Stimulated activated CD4-positive, alpha-beta T cell treated with anti-CD3 and anti-CD28 coated beads, TNF-alpha, amount 100 ng/mL, for 24 hours (primary cell): ENCODE measurements around the gene R3HDM2.
A peak's percentile ranks its signal among the peaks of the same experiment; 100 is the strongest.

Source experiments
- DNase-seq, 3 experiments: peaks; one replicate each; pipeline ENCODE4 v3.0.0-alpha.2; 2020; ENCODE audit warnings: low read depth in 3 of 3

Gene R3HDM2

DNA sequence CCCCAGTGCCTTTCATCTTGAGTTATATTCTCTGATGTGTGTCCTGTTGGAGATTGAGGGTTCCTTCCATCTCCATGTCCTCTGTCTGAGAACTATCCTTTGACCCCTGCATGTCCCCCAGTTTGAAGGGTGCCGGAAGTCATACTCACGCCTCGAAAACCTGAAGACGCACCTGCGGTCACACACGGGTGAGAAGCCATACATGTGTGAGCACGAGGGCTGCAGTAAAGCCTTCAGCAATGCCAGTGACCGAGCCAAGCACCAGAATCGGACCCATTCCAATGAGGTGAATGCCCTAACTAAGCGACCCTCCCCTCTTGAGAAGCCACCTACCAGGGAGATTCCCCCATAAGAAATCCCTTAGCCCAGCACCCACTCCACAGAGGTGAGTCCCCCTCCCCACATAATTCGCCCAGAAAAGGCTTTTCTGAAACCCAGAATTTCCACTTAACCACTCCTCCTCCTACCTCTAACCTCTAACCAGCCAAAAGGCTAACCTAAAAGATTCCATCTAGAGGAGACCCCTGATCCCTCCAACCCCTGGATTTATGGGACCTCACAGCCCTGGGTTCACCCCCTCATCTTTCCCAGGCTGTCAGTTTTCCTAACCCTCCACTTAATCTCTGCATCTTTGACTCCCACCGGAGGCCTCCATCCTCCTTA lies 36.5 kb upstream of the R3HDM2 start:
- DNase-seq = no peak

DNA sequence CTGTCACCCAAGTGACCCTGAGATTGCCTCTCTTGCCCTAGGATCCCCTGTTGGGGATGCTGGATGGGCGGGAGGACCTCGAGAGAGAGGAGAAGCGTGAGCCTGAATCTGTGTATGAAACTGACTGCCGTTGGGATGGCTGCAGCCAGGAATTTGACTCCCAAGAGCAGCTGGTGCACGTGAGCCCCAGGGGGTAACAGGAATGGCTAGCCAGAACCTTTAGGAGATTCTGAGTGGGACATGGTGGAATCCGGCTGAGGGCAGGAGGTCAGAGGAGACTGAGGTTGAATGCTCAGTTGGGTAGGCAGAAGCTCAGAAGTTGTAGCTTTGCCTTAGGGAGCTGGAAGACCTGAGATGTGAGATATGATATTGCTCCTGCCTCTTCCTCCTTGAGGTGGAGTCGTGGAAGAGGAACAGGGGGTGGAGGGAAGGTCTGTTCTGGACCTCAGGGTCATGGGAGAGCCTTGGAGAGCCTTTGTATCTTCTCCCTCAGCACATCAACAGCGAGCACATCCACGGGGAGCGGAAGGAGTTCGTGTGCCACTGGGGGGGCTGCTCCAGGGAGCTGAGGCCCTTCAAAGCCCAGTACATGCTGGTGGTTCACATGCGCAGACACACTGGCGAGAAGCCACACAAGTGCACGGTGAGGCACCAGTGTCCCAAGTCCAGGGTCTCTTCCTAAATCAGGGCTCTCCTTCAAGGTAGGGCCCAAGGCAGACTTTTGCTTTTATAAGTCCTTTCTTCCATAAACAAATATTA lies 35.1 kb upstream of the R3HDM2 start:
- DNase-seq = no peak

DNA sequence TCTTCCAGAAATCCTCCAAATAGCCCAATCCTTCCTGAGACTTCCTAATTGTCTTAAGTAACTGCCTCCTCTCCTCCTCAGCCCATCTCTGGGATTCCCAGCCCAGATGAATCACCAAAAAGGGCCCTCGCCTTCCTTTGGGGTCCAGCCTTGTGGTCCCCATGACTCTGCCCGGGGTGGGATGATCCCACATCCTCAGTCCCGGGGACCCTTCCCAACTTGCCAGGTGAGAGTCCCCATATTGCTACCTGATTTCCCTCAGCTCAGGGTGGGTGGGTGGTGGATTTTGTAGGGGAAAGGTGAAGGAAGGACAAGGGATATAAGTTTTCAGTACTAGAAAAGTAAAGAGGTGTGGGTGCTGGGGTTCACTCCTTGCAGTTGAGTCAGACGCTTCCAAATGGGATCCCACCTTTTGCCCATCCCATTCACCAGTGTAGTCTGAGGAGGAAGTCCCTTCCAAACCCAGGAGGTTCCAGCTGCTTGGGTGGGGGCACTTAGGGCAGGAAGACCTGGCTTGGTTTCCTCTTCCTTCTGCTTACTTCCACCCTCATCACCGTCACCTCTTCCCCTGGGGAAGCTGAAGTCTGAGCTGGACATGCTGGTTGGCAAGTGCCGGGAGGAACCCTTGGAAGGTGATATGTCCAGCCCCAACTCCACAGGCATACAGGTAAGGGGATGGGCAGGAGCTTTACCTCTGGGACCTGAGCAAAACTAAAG lies 34.3 kb upstream of the R3HDM2 start:
- no peak for DNase-seq

DNA sequence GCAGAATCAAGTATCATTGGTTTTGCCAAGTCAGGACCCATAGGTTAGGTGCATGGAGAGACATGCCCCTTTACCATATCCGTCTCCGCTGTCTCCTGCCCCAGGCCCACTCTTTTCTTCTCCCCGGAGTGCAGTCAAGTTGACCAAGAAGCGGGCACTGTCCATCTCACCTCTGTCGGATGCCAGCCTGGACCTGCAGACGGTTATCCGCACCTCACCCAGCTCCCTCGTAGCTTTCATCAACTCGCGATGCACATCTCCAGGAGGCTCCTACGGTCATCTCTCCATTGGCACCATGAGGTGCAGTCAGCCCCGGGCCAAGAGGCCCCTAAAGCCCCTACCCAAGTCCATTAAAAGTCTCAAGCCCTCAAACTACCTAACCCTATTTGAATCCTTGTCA lies 33.7 kb upstream of the R3HDM2 start:
- no peak for DNase-seq

DNA sequence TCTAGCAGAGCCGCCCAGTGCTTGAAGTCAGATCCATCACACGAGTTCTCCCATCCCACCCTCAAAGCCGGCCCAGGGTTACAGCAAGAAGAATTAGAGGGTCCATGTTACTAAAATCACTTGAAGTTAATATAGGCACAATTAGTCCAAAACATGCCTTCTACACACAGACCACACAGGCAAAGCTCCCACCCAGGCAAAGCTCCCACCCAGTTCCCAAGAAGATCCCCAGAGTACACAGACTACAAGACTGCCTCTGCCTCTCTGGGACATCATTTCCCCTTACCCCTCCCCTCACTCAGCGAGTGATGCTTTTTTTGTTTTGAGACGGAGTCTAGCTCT lies 32.0 kb upstream of the R3HDM2 start:
- DNase-seq = no peak

DNA sequence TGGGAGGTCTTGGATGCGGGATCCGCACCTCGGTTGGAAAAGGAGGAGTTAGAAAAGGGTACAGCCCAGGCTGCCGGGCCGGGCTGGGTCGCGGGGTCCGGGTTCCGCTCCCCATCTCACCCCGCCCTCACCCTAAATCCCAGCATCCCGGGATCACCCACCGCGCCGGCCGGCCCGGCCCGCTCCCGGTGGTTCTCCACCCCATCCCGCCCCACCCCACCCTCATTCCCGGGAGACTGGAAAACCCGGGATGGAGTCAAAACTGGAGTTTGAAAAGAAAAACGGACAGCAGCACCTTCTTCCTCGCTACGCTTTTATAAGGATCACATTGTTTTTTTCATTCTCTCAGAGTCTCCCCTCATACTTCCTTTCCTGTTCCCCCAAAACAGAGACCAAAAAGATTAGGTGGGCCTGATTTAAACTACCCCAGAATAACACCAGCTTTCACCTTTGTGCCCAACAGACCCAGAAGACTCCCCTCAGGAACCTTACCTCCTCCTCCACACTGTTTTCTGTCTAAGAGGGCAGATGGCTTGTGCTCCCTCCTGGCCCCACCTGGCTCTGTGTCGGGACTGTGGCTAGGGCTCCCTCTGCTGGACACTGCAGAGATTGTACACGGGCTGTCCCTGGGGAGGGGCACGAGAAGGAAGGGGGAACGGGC lies 31.5 kb upstream of the R3HDM2 start:
- peak; percentile 78 to 90 (median 90) for DNase-seq

DNA sequence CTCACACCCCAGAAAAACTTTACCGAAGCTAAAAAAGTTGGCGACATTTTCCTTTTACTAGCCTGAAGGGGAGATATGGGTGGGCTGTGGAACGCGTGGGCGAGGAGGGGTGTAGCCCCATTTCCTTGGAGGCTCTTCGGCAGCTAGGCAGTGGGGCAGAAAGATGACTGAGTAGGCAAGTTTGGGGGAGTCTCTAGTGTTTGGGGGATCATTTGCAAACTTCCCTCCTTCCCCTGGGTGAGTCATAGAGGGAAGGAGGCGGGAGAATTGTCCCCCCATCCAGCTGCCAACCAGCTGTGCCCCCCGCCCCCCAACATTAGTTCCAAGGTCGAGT lies 31.0 kb upstream of the R3HDM2 start:
- no peak for DNase-seq

DNA sequence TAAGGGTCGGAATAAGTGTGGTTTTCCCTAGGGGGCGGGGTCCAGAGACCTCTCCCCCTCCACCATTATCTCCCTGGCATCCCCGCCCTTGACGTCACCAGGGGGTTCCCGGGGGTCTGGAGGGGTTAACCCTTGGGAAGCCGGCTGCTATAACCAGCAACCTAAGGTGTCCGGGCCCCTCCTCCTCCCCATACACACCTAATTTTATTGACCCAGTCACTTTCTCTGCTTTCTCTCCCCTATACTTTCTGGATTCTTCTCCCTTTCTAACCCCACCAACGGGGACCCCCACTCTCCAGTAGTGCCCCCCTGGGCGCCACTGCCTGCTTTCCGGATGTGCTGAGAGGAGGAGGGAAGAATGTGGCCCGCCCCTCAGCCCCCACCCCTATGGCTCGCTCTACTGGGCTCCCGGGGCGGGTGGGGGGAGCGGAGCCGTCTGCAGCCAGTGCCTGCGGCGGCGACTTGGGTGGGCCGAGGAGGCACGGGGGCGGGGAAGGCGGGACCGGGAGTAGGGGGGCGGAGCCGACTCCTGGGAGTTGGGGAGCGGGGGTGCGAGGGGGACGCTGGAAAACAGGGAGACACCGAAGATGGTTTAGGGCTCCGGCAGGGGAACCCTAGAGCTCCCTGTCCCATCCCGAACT lies 30.6 kb upstream of the R3HDM2 start:
- DNase-seq = no peak

DNA sequence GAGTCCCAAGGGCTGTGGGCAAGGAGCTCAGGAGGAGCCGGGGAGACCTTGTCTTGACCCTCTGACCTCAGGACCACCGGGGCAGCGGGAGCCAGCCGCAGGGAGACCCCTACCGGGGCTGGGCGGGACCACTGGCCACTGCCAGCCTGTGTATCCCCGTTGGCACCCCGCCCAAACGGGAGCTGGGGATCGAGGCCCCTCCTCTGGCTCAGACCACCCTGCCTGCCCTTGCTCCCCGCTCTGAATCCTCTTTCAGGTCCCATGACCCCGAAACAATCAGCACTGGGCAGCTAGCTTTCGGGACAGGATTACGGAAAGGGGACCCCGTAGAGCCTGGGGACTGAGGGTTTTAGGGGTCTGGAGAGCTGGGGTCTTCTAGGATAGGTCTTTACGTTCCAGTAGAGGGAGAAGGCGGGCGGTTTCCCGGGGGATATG lies 30.0 kb upstream of the R3HDM2 start:
- DNase-seq = no peak

DNA sequence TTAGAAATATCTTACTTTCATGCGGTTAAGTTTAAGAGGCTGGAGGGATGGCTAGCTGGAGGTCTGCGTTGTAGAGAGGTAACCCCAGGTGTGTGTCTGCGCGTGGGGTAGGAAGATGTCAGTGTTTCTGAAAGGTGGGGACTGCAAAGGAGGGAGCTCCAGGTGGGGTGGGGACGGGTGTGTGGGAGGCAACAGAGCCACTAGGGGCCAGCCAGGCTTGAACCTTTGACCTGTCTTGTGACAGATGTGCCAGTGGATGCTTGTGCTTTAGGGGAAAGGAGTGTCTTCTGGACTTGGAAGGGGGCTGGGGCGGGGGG lies 29.6 kb upstream of the R3HDM2 start:
- DNase-seq = no peak

DNA sequence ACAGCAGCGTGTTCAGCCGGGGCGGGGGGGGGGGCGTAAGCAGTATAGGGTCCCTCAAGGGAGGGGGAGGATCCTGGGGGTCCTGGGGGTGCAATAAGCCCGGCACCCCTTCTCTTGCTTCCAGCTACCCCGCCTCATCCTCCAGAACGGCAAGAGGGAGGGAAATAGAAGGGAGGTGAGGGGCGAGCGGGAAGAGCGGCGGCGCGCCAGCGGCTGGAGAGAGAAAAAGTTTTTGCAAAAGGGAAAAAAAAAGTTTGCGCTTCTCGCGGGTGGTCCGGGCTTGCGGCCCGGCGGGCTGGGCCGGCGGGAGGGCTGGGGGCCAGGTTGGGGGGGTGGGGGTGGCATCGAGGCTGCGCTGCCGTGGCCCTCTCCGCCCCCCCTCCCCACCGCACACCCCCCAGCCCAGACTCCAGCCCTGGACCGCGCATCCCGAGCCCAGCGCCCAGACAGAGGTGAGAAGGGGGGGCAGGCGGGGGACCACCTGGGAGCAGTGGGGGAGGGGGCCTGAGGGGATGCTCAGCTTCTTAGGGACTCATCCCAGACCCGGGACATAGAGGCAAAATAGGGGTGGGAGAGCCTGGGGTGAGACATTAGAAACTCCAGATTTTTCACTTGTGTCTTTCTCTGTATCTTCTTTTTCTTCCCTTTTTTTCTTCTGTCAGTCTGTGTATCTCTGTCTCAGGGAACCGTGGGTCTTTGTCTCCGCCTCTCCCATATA lies 29.1 kb upstream of the R3HDM2 start, which contains the start of gene GLI1:
GLI1 (plus strand) TSS at position 36 of the 718 bp plus-strand sequence. CDS start 3,907 bp downstream, outside the sequence.
- no peak for DNase-seq

DNA sequence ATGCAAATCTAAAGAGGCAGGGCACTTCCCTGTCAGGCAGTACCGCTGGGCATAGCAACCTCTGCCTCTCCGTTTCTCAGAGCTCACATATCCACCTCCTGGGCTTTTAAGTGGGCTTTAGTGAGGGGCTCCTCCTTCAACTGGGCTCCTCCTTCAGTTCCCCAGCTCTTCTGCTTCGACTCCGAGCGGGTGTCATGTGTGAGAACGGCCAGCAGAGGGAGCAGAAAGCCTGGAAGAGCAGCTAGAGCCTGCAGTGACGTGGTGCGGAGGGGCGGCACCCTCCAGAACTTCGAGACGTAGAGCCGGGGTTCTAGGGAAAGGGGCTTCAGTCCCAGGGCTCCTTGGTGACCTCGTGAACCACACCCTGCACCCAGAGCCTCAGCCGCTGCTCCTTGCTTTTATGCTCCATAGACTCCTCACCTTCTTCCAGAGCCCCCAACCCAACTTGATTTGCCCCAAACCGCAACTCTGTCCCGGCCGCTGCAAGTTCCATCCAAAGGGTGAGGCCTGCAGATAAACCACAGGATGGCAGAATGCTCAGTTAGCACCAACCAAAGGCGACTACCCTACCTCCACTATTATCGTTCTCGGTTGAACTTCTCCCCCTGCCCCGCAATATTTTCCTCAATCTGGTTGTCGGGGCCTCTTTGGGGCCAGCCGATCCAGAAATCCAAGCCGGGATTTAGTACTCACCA lies 28.4 kb upstream of the R3HDM2 start:
- peak; percentile 86 to 96 (median 94) for DNase-seq

DNA sequence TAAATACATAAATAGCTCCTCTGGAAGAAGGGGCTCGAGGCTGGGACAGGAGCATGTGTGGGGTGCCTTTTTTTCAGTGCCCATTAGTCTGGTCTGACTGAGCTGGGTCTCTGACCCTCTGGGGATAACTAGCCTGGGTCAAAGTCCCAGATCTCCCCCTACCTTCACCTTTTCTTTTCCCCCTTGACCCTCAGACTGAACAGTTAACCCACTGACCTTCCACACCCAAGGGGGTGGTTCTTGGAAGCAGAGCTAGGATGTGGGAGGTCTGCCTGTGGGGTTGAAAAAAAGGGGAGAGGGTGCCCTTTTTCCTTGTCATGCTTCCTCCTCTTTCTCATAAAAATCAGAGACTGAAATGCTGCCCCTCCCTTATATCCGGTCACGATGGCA lies 27.8 kb upstream of the R3HDM2 start:
- DNase-seq = no peak

DNA sequence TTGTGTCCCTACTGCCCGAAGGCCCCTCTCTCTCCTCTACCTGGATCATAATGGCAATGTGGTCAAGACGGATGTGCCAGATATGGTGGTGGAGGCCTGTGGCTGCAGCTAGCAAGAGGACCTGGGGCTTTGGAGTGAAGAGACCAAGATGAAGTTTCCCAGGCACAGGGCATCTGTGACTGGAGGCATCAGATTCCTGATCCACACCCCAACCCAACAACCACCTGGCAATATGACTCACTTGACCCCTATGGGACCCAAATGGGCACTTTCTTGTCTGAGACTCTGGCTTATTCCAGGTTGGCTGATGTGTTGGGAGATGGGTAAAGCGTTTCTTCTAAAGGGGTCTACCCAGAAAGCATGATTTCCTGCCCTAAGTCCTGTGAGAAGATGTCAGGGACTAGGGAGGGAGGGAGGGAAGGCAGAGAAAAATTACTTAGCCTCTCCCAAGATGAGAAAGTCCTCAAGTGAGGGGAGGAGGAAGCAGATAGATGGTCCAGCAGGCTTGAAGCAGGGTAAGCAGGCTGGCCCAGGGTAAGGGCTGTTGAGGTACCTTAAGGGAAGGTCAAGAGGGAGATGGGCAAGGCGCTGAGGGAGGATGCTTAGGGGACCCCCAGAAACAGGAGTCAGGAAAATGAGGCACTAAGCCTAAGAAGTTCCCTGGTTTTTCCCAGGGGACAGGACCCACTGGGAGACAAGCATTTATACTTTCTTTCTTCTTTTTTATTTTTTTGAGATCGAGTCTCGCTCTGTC lies 26.1 kb upstream of the R3HDM2 start:
- DNase-seq = no peak

DNA sequence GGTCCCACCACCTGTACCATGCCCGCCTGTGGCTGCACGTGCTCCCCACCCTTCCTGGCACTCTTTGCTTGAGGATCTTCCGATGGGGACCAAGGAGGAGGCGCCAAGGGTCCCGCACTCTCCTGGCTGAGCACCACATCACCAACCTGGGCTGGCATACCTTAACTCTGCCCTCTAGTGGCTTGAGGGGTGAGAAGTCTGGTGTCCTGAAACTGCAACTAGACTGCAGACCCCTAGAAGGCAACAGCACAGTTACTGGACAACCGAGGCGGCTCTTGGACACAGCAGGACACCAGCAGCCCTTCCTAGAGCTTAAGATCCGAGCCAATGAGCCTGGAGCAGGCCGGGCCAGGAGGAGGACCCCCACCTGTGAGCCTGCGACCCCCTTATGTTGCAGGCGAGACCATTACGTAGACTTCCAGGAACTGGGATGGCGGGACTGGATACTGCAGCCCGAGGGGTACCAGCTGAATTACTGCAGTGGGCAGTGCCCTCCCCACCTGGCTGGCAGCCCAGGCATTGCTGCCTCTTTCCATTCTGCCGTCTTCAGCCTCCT lies 25.4 kb upstream of the R3HDM2 start:
- DNase-seq = no peak

DNA sequence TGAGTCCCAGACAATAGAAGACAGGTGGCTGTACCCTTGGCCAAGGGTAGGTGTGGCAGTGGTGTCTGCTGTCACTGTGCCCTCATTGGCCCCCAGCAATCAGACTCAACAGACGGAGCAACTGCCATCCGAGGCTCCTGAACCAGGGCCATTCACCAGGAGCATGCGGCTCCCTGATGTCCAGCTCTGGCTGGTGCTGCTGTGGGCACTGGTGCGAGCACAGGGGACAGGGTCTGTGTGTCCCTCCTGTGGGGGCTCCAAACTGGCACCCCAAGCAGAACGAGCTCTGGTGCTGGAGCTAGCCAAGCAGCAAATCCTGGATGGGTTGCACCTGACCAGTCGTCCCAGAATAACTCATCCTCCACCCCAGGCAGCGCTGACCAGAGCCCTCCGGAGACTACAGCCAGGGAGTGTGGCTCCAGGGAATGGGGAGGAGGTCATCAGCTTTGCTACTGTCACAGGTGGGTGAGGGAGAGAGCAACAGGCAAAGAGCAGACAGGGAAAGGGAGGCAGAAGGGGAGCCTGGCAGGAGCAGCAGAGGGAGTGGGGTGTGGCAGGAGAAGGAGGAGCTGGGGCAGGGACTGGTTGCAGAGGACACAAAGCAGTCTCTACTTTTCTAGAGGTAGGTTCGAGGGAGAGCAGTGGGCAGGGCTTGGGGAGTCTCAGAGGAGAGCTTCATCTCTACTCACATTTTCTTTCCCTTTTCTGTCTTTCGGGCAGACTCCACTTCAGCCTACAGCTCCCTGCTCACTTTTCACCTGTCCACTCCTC lies 24.7 kb upstream of the R3HDM2 start:
- no peak for DNase-seq

DNA sequence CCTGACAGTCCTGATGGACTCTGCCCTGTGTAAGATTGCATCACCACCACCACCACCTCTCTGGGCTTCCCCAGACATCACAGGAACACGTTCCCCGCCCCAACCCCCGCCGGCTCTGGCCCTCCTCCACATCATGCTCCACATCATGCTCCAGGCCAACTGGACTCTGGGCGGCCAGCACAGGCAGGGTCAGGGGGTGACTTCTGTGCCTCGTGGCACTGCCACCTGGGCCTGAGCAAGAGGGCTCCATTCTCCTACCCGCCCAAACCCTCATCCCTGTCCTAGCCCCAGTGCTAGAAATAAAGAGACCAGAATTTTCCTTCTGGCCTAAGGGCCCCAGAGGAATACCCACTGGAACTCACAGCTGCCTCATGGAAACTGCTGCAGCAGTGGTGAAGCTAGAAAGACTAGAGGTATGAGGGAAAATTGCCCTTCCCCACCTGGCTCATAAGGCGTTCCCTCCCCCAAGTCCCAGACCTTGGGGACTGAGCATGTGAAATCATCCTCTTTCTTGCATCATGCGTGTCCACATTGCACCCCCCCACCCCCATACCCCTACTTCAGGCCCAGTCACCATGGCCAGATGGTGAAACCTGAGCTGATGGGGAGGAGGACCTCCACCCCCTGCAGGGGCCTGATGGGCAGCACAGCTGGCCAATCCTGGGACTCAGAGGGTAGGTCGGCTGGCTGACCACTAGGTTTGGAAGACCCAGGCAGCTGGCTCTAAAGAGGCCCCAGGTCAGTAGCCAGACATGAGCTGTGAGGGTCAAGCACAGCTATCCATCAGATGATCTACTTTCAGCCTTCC lies 23.9 kb upstream of the R3HDM2 start, which contains the start of gene INHBE:
INHBE (plus strand) TSS at position 742 of the 808 bp plus-strand sequence. CDS start 230 bp downstream, outside the sequence.
- DNase-seq = no peak

DNA sequence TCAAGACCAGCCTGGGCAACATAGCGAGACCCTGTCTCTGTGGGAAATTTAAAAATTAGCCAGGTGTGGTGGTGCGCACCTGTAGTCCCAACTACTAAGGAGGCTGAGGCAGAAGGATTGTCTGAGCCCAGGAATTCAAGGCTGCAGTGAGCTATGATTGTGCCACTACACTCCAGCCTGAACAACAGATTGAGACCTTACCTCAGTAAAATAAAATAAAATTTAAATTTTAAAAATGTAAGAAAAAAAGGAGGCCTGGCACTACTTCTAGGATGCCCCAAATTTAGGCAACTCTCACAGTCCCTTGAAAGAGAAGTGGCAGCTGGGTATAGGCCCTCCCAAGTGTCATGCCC lies 23.3 kb upstream of the R3HDM2 start:
- DNase-seq = no peak
